GM21528 (cell line): ENCODE results near the gene IQGAP2.
A peak's percentile ranks its signal among the peaks of the same experiment; 100 is the strongest.

ENCODE experiments used
- ATAC-seq: cut with Tn5 transposase; IDR thresholded peaks from one replicate; pipeline ENCODE4 v1.9.1; 2021; ENCODE audit warnings: mild to moderate bottlenecking, moderate library complexity; ENCODE audit not compliant: unreplicated experiment, low FRiP score

The IQGAP2 gene

GRCh38 chr5:76384189-76384588 is 18.9 kb upstream of the IQGAP2 start:
- no peak for ATAC-seq

- ATAC-seq, result no peak
These were observed 18.4 kb upstream of the IQGAP2 start for GRCh38 chr5:76384705-76385104.

GRCh38 chr5:76385540-76385939 is 17.5 kb upstream of the IQGAP2 start:
- ATAC-seq, result no peak

GRCh38 chr5:76386360-76386759 is 16.7 kb upstream of the IQGAP2 start:
- ATAC-seq, result no peak

- ATAC-seq, result no peak
These were observed 14.8 kb upstream of the IQGAP2 start for GRCh38 chr5:76388236-76388635.

- no peak for ATAC-seq
These were observed 14.1 kb upstream of the IQGAP2 start for GRCh38 chr5:76388791-76389512.

GRCh38 chr5:76389513-76390154 is 13.5 kb upstream of the IQGAP2 start:
- ATAC-seq, result no peak

- no peak for ATAC-seq
These were observed 12.1 kb upstream of the IQGAP2 start for GRCh38 chr5:76391014-76391413.

GRCh38 chr5:76393035-76393680 is 9.9 kb upstream of the IQGAP2 start:
- ATAC-seq, result no peak

GRCh38 chr5:76397200-76397599 is 5.9 kb upstream of the IQGAP2 start:
- ATAC-seq, result no peak

GRCh38 chr5:76399268-76399667 is 3.8 kb upstream of the IQGAP2 start:
- no peak for ATAC-seq

GRCh38 chr5:76400466-76400865 is 2.6 kb upstream of the IQGAP2 start:
- no peak for ATAC-seq

GRCh38 chr5:76401801-76402250 is 1.3 kb upstream of the IQGAP2 start:
- peak; percentile 33 for ATAC-seq

- ATAC-seq, result peak; percentile 47
These were observed 717 bp upstream of the IQGAP2 start for GRCh38 chr5:76402251-76402885.

- ATAC-seq, result peak; percentile 27
These were observed 709 bp downstream of the IQGAP2 start for GRCh38 chr5:76403766-76404222.

GRCh38 chr5:76404223-76405211 is 1.4 kb downstream of the IQGAP2 start:
- peak; percentile 16 for ATAC-seq

- no peak for ATAC-seq
These were observed 2.9 kb downstream of the IQGAP2 start for GRCh38 chr5:76406014-76406413.

- no peak for ATAC-seq
These were observed 3.6 kb downstream of the IQGAP2 start for GRCh38 chr5:76406673-76407072.

GRCh38 chr5:76408104-76408654 is 5.1 kb downstream of the IQGAP2 start:
- no peak for ATAC-seq

GRCh38 chr5:76412511-76412910 is 9.4 kb downstream of the IQGAP2 start:
- no peak for ATAC-seq
